ENCODE data around the gene ZNF823. TPM values are rescaled to one million over a fixed set of nuclear protein-coding genes. Genes with fewer than 3 reads are reported as not detected.

Gene ZNF823
- total and polyA plus RNA-seq, 9 of the 15 experiments (the other 6 are each of a cell fraction or from before 2014, with no cell fraction given) = 4.0 to 13.4 (median 6.1) TPM

DNA sequence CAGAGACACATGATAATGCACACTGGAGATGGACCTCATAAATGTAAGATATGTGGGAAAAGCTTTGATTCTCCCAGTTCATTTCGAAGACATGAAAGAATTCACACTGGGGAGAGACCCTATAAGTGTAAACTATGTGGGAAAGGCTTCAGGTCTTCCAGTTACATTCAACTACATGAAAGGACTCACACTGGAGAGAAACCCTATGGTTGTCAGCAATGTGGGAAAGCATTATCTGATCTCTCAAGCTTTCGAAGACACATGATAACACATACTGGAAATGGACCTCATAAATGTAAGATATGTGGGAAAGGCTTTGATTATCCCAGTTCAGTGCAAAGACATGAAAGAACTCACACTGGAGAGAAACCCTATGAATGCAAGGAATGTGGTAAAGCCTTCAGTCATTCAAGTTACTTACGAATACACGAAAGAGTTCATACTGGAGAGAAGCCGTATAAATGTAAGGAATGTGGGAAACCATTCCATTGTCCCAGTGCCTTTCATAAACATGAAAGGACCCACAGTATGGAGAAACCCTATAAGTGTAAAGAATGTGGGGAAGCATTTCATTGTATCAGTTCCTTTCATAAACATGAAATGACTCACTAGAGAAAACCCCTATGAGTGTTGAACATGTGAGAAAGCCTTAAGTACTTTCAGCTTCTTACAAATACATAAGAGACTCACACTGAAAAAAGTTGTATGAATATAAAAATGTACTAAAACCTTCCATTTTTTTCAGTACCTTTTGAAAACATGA, 42.7 kb upstream of the ZNF823 start (continued):
- TF ChIP-seq, protein P1, sequence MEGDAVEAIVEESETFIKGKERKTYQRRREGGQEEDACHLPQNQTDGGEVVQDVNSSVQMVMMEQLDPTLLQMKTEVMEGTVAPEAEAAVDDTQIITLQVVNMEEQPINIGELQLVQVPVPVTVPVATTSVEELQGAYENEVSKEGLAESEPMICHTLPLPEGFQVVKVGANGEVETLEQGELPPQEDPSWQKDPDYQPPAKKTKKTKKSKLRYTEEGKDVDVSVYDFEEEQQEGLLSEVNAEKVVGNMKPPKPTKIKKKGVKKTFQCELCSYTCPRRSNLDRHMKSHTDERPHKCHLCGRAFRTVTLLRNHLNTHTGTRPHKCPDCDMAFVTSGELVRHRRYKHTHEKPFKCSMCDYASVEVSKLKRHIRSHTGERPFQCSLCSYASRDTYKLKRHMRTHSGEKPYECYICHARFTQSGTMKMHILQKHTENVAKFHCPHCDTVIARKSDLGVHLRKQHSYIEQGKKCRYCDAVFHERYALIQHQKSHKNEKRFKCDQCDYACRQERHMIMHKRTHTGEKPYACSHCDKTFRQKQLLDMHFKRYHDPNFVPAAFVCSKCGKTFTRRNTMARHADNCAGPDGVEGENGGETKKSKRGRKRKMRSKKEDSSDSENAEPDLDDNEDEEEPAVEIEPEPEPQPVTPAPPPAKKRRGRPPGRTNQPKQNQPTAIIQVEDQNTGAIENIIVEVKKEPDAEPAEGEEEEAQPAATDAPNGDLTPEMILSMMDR (IDR thresholded peaks at IDR 0.05 in 2 of 3, conservative IDR thresholded peaks at IDR 0.05 in 1 of 3; ENCODE audit: insufficient read depth in 2 of 3, low read depth in 1 of 3, low read length in 3 of 3) = no peak
- no peak for TF ChIP-seq ZNF174 (CRISPR knock-in tag; IDR thresholded peaks at IDR 0.05)
- TF ChIP-seq, protein P2, sequence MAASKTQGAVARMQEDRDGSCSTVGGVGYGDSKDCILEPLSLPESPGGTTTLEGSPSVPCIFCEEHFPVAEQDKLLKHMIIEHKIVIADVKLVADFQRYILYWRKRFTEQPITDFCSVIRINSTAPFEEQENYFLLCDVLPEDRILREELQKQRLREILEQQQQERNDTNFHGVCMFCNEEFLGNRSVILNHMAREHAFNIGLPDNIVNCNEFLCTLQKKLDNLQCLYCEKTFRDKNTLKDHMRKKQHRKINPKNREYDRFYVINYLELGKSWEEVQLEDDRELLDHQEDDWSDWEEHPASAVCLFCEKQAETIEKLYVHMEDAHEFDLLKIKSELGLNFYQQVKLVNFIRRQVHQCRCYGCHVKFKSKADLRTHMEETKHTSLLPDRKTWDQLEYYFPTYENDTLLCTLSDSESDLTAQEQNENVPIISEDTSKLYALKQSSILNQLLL (CRISPR knock-in tag; IDR thresholded peaks at IDR 0.05; ENCODE audit: borderline replicate concordance) = no peak
- TF ChIP-seq CBX1 (IDR thresholded peaks at IDR 0.05; ENCODE audit: low read depth) = peak; percentile 87; the same call in 1 of the 2 replicates
- TF ChIP-seq POLR3A (IDR thresholded peaks at IDR 0.05; ENCODE audit: borderline replicate concordance, extremely low read depth, insufficient read depth, insufficient read length) = no peak
- TF ChIP-seq SREBF1 (IDR thresholded peaks at IDR 0.05; ENCODE audit: borderline replicate concordance, low read depth, low read length) = no peak
- TF ChIP-seq SRSF3 (IDR thresholded peaks at IDR 0.05; ENCODE audit: insufficient read depth, low read length) = no peak
- TF ChIP-seq, protein P3, sequence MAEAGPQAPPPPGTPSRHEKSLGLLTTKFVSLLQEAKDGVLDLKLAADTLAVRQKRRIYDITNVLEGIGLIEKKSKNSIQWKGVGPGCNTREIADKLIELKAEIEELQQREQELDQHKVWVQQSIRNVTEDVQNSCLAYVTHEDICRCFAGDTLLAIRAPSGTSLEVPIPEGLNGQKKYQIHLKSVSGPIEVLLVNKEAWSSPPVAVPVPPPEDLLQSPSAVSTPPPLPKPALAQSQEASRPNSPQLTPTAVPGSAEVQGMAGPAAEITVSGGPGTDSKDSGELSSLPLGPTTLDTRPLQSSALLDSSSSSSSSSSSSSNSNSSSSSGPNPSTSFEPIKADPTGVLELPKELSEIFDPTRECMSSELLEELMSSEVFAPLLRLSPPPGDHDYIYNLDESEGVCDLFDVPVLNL (CRISPR knock-in tag; IDR thresholded peaks at IDR 0.05; ENCODE audit: low read depth) = no peak
- no peak for TF ChIP-seq FUS (optimal IDR thresholded peaks at IDR 0.05; ENCODE audit: low read depth, low read length)
- TF ChIP-seq FOXK2 (conservative IDR thresholded peaks at IDR 0.05 in 1 of 2, IDR thresholded peaks at IDR 0.05 in 1 of 2; ENCODE audit: low read depth in 2 of 2) = no peak
- no peak for TF ChIP-seq RUNX1 (IDR thresholded peaks at IDR 0.05; ENCODE audit: low read depth)
- TF ChIP-seq KLF13 (tag; IDR thresholded peaks at IDR 0.05; ENCODE audit: borderline replicate concordance, low read depth) = no peak

Measured in K562 (cell line).